HEK293 (cell line): Measurements from ENCODE around the gene KDELR1.

Experiments
- CTCF ChIA-PET: fragments of 350-600 bp; formaldehyde crosslinking; extraction: SDS; loops from one replicate; lab custom pipeline; 2021; ENCODE audit warnings: antibody characterized with exemption; lab: Yijun Ruan, JAX
- POLR2A ChIA-PET: fragments of 300-600 bp; formaldehyde crosslinking; extraction: SDS; loops from one replicate; lab custom pipeline; 2020; ENCODE audit warnings: antibody characterized with exemption, inconsistent platforms; lab: Yijun Ruan, JAX
- H3K27ac ChIP-seq: fragments of 200-500 bp; sonication (Bioruptor generic); 2 replicates; pipeline ENCODE4 v1.5.1; 2014; ENCODE audit warnings: low read depth, low read length, control low read depth, inconsistent platforms; ENCODE audit errors: extremely low read depth
- H3K36me3 ChIP-seq, 2 experiments: fragments of 200-500 bp in 1 of 2; sonication (Bioruptor generic) in 1 of 2; 1 replicate in 1 of 2; 2 replicates in 1 of 2; pipeline ENCODE4 v1.5.1; 2014 to 2017; ENCODE audit warnings: inconsistent platforms in 2 of 2, low read length in 2 of 2; ENCODE audit not compliant: control insufficient read depth in 2 of 2, insufficient read depth in 1 of 2
- H3K4me1 ChIP-seq: fragments of 200-500 bp; sonication (Bioruptor generic); 2 replicates; pipeline ENCODE4 v1.5.1; 2014; ENCODE audit warnings: mild to moderate bottlenecking, low read length, inconsistent platforms; ENCODE audit not compliant: control insufficient read depth, insufficient read depth
- H3K4me3 ChIP-seq: 2 replicates; pipeline ENCODE4 v1.5.1; 2011; ENCODE audit warnings: low read depth, mild to moderate bottlenecking, control low read depth, low read length, moderate library complexity
- H3K9me3 ChIP-seq: fragments of 200-500 bp; sonication (Bioruptor generic); 2 replicates; pipeline ENCODE4 v1.5.1; 2014; ENCODE audit warnings: low read depth, low read length, inconsistent platforms; ENCODE audit not compliant: control insufficient read depth, insufficient read depth
- BCL11A ChIP-seq: fragments of 450-650 bp; formaldehyde crosslinking; IDR thresholded peaks from 2 replicates; pipeline ENCODE4 v1.5.1; 2016; ENCODE audit warnings: low read depth, missing biosample characterization, missing genetic modification characterization
- KLF1 ChIP-seq: fragments of 450-650 bp; formaldehyde crosslinking; IDR thresholded peaks from 2 replicates; pipeline ENCODE4 v1.5.1; 2016; ENCODE audit warnings: missing biosample characterization, missing genetic modification characterization
- KLF16 ChIP-seq: fragments of 450-650 bp; formaldehyde crosslinking; IDR thresholded peaks from 2 replicates; pipeline ENCODE4 v1.5.1; 2017; ENCODE audit warnings: missing biosample characterization, missing genetic modification characterization
- KLF17 ChIP-seq: fragments of 450-650 bp; formaldehyde crosslinking; IDR thresholded peaks from 2 replicates; pipeline ENCODE4 v1.5.1; 2016; ENCODE audit warnings: missing biosample characterization, missing genetic modification characterization
- RBAK ChIP-seq: fragments of 450-650 bp; formaldehyde crosslinking; IDR thresholded peaks from 2 replicates; pipeline ENCODE4 v1.5.1; 2016; ENCODE audit warnings: missing biosample characterization, missing genetic modification characterization
- SCRT1 ChIP-seq: fragments of 450-650 bp; formaldehyde crosslinking; IDR thresholded peaks from 2 replicates; pipeline ENCODE4 v1.5.1; 2016; ENCODE audit warnings: missing biosample characterization, missing genetic modification characterization, borderline replicate concordance
- SP2 ChIP-seq: fragments of 450-650 bp; formaldehyde crosslinking; IDR thresholded peaks from 2 replicates; pipeline ENCODE4 v1.5.1; 2016; ENCODE audit warnings: missing biosample characterization, missing genetic modification characterization
- TCF7L2 ChIP-seq: IDR thresholded peaks from 2 replicates; pipeline ENCODE4 v1.6.1; 2011; ENCODE audit warnings: low read depth, mild to moderate bottlenecking, inconsistent platforms, low read length, moderate library complexity, borderline replicate concordance
- ZBTB20 ChIP-seq: fragments of 450-650 bp; formaldehyde crosslinking; IDR thresholded peaks from 2 replicates; pipeline ENCODE4 v1.5.1; 2016; ENCODE audit warnings: missing biosample characterization, missing genetic modification characterization
- ZBTB7A ChIP-seq: fragments of 450-650 bp; formaldehyde crosslinking; IDR thresholded peaks from 2 replicates; pipeline ENCODE4 v1.5.1; 2016; ENCODE audit warnings: low read depth, missing biosample characterization, missing genetic modification characterization
- ZBTB8A ChIP-seq: fragments of 450-650 bp; formaldehyde crosslinking; IDR thresholded peaks from 2 replicates; pipeline ENCODE4 v1.5.1; 2016; ENCODE audit warnings: missing biosample characterization, missing genetic modification characterization
- ZFHX2 ChIP-seq: fragments of 450-650 bp; formaldehyde crosslinking; conservative IDR thresholded peaks from 2 replicates; pipeline ENCODE4 v1.5.1; 2016; ENCODE audit warnings: missing biosample characterization, missing genetic modification characterization
- ZFP3 ChIP-seq: fragments of 450-650 bp; formaldehyde crosslinking; IDR thresholded peaks from 2 replicates; pipeline ENCODE4 v1.5.1; 2016; ENCODE audit warnings: low read depth, missing biosample characterization, missing genetic modification characterization
- ZNF133 ChIP-seq: fragments of 450-650 bp; formaldehyde crosslinking; IDR thresholded peaks from 2 replicates; pipeline ENCODE4 v1.5.1; 2016; ENCODE audit warnings: missing biosample characterization, missing genetic modification characterization
- ZNF2 ChIP-seq: fragments of 450-650 bp; formaldehyde crosslinking; IDR thresholded peaks from 2 replicates; pipeline ENCODE4 v1.5.1; 2016; ENCODE audit warnings: missing biosample characterization, missing genetic modification characterization
- ZNF239 ChIP-seq: fragments of 450-650 bp; formaldehyde crosslinking; IDR thresholded peaks from 2 replicates; pipeline ENCODE4 v1.5.1; 2016; ENCODE audit warnings: missing biosample characterization, missing genetic modification characterization
- ZNF280D ChIP-seq: fragments of 450-650 bp; formaldehyde crosslinking; IDR thresholded peaks from 2 replicates; pipeline ENCODE4 v1.5.1; 2016; ENCODE audit warnings: missing biosample characterization, missing genetic modification characterization
- ZNF292 ChIP-seq: fragments of 450-650 bp; formaldehyde crosslinking; IDR thresholded peaks from 2 replicates; pipeline ENCODE4 v1.5.1; 2016; ENCODE audit warnings: low read depth, missing biosample characterization, missing genetic modification characterization, borderline replicate concordance
- ZNF350 ChIP-seq: fragments of 450-650 bp; formaldehyde crosslinking; IDR thresholded peaks from 2 replicates; pipeline ENCODE4 v1.5.0; 2017; ENCODE audit warnings: missing biosample characterization, mild to moderate bottlenecking, missing genetic modification characterization
- ZNF354C ChIP-seq: fragments of 450-650 bp; formaldehyde crosslinking; IDR thresholded peaks from 2 replicates; pipeline ENCODE4 v1.5.1; 2016; ENCODE audit warnings: missing biosample characterization, missing genetic modification characterization, low read depth, borderline replicate concordance
- ZNF366 ChIP-seq: fragments of 450-650 bp; formaldehyde crosslinking; conservative IDR thresholded peaks from 2 replicates; pipeline ENCODE4 v1.5.1; 2016; ENCODE audit warnings: missing biosample characterization, missing genetic modification characterization
- ZNF391 ChIP-seq: fragments of 450-650 bp; formaldehyde crosslinking; IDR thresholded peaks from 2 replicates; pipeline ENCODE4 v1.5.1; 2016; ENCODE audit warnings: low read depth, missing biosample characterization, missing genetic modification characterization, borderline replicate concordance
- ZNF398 ChIP-seq: fragments of 450-650 bp; formaldehyde crosslinking; IDR thresholded peaks from 2 replicates; pipeline ENCODE4 v1.5.1; 2017; ENCODE audit warnings: missing biosample characterization, missing genetic modification characterization
- ZNF473 ChIP-seq: fragments of 450-650 bp; formaldehyde crosslinking; IDR thresholded peaks from 2 replicates; pipeline ENCODE4 v1.5.1; 2017; ENCODE audit warnings: missing biosample characterization, missing genetic modification characterization
- ZNF530 ChIP-seq: fragments of 450-650 bp; formaldehyde crosslinking; IDR thresholded peaks from 2 replicates; pipeline ENCODE4 v1.5.1; 2016; ENCODE audit warnings: low read depth, missing biosample characterization, missing genetic modification characterization
- ZNF558 ChIP-seq: fragments of 450-650 bp; formaldehyde crosslinking; IDR thresholded peaks from 2 replicates; pipeline ENCODE4 v1.5.1; 2016; ENCODE audit warnings: missing biosample characterization, missing genetic modification characterization
- ZNF645 ChIP-seq: fragments of 450-650 bp; formaldehyde crosslinking; IDR thresholded peaks from 2 replicates; pipeline ENCODE4; 2016; ENCODE audit warnings: missing biosample characterization, missing genetic modification characterization
- ZNF664 ChIP-seq: fragments of 450-650 bp; formaldehyde crosslinking; IDR thresholded peaks from 2 replicates; pipeline ENCODE4 v1.5.1; 2016; ENCODE audit warnings: missing biosample characterization, missing genetic modification characterization
- ZNF785 ChIP-seq: fragments of 450-650 bp; formaldehyde crosslinking; IDR thresholded peaks from 2 replicates; pipeline ENCODE4 v1.5.1; 2016; ENCODE audit warnings: missing biosample characterization, missing genetic modification characterization
- ZNF830 ChIP-seq: fragments of 450-650 bp; IDR thresholded peaks from 2 replicates; pipeline ENCODE4 v1.5.0; 2018; ENCODE audit warnings: missing biosample characterization, missing genetic modification characterization, low read depth, mild to moderate bottlenecking, moderate library complexity
- ZNF843 ChIP-seq: fragments of 450-650 bp; formaldehyde crosslinking; IDR thresholded peaks from 2 replicates; pipeline ENCODE4 v1.5.1; 2016; ENCODE audit warnings: missing biosample characterization, missing genetic modification characterization

Gene KDELR1

GRCh38 chr19:48332662-48333466 lies 58.5 kb downstream of the KDELR1 start:
- H3K4me3 ChIP-seq: peak overlapping the region; percentile 26
- no peaks in the 10 kb centered on the region for H3K36me3 ChIP-seq
- H3K9me3 ChIP-seq: no peaks in the 10 kb centered on the region
- ChIA-PET POLR2A (interaction anchor here (0.5 to 3.8 kb wide), 14 partner anchors 8 to 1254 kb away, joined by 3 to 54 read pairs (median 6); partner anchors contain the start of genes EMP3, KDELR1, SYNGR4 and TMEM143), CTCF (interaction anchor here (0.5 to 5.0 kb wide), 17 partner anchors 8 to 1987 kb away, joined by 3 to 104 read pairs (median 4); partner anchors contain the start of genes EMP3, GRWD1 and KDELR1)
- peak overlapping the region; percentile 85 for H3K27ac ChIP-seq
- peaks cover 15% of the 10 kb centered on the region for H3K4me1 ChIP-seq
- TF ChIP-seq ZNF558 (tag by site-specific recombination): no peak
- TF ChIP-seq ZNF2 (tag by site-specific recombination): no peak
- TF ChIP-seq BCL11A: no peak
- TF ChIP-seq KLF17 (tag by site-specific recombination): no peak
- no peak for TF ChIP-seq ZNF239
- TF ChIP-seq ZNF133 (tag by site-specific recombination): no peak
- TF ChIP-seq ZFP3 (tag by site-specific recombination): no peak
- TF ChIP-seq ZNF292: no peak
- TF ChIP-seq ZNF530: no peak
- TF ChIP-seq ZNF350 (tag by site-specific recombination): peak; percentile 83; the same call in 1 of the 2 replicates
- TF ChIP-seq ZFHX2 (tag by site-specific recombination): peak; percentile 55; the same call in 1 of the 2 replicates
- TF ChIP-seq ZNF843 (tag by site-specific recombination): peak; percentile 76
- TF ChIP-seq ZNF645 (tag by site-specific recombination): no peak
- TF ChIP-seq KLF1 (tag by site-specific recombination): peak; percentile 44
- 0 out of 2 replicates have a peak, but pooled peaks have one; percentile 33 for TF ChIP-seq ZBTB7A
- no peak for TF ChIP-seq ZNF280D (tag by site-specific recombination)
- TF ChIP-seq ZNF830 (tag by site-specific recombination): no peak
- 0 out of 2 replicates have a peak, but pooled peaks have one; percentile 9 for TF ChIP-seq ZBTB20
- TF ChIP-seq ZNF354C (tag by site-specific recombination): no peak
- no peak for TF ChIP-seq RBAK (tag by site-specific recombination)
- peak; percentile 93 for TF ChIP-seq ZBTB8A (tag by site-specific recombination)
- TF ChIP-seq ZNF391 (tag by site-specific recombination): peak; percentile 60; the same call in 1 of the 2 replicates
- TF ChIP-seq KLF16 (tag by site-specific recombination): peak; percentile 41; the same call in 1 of the 2 replicates
- peak; percentile 66; the same call in 1 of the 2 replicates for TF ChIP-seq ZNF366 (tag by site-specific recombination)
- TF ChIP-seq ZNF664 (tag by site-specific recombination): no peak
- TF ChIP-seq ZNF398 (tag by site-specific recombination): peak; percentile 38; the same call in 1 of the 2 replicates
- no peak for TF ChIP-seq TCF7L2
- no peak for TF ChIP-seq SCRT1 (tag by site-specific recombination)
- TF ChIP-seq ZNF473: no peak
- TF ChIP-seq SP2 (tag by site-specific recombination): peak; percentile 95
- no peak for TF ChIP-seq ZNF785
